ENCODE results near the gene FUT9.

The FUT9 gene

GRCh38 chr6:96073555-96073954 lies 57.8 kb downstream of the FUT9 start:
- no peak for DNase-seq (ENCODE audit: low read depth)

GRCh38 chr6:96074006-96074405 lies 58.2 kb downstream of the FUT9 start:
- no peak for DNase-seq (ENCODE audit: low read depth)

DNA sequence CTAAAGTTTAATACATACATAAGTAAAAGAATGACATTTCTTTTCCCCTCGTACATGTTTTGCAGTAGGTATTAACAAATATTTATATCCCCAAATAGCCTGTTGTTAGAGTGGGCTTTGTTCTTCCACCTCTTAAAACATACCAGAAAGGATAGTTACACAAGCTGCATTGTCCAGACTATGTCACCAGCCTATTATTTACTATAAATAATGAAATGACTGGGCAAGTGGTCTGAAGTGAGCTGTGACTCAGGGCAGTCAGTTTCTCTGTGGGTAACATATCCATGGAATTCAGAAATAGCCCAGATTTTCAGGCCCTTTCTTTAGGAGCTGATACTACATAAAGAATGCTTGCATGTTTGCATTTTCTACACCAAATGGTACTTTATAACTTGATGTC lies 60.1 kb downstream of the FUT9 start:
- no peak for DNase-seq (ENCODE audit: low read depth)

- no peak for DNase-seq (ENCODE audit: low read depth)
Measured at GRCh38 chr6:96086745-96087144, 71.0 kb downstream of the FUT9 start.

DNA sequence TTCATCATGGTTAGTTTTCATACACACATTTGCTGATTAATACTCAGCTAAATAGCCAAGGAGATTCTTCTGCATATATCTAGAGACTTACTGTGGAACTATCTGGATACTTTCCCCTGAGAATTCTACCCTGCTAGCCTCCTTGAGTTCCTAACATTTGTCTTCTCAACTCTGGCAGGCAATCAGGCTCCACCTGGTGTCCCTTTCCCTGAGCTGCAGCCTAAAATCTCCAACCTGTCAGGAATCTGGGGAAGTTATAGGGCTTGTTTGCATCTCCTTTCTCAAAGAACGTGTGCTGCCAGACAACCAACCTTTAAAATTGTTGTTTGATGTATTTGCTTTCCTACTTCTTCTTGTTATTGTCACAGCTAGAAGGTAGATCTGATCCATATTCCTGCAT lies 73.4 kb downstream of the FUT9 start:
- no peak for DNase-seq (ENCODE audit: low read depth)

GRCh38 chr6:96094077-96094476 lies 78.3 kb downstream of the FUT9 start:
- no peak for DNase-seq (ENCODE audit: low read depth)

DNA sequence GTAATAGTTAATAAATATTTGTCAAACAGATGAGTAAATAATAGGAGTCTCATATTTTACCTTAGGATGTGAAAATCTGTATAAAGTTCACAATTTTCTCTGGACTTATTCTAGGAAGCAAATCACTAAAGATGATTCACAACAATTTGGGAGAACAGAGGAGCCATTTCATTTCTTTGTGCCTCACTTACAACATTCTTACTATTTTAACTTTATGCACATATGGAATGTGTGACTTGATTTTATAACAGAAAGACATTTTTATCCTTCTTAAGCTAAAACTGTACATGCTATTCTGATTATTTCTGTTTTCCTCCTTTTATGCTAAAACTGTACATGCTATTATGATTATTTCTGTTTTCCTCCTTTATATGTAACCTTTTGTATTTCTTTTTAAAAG lies 83.3 kb downstream of the FUT9 start:
- no peak for DNase-seq (ENCODE audit: low read depth)

- no peak for DNase-seq (ENCODE audit: low read depth)
Measured at GRCh38 chr6:96101564-96101963, 85.8 kb downstream of the FUT9 start.

GRCh38 chr6:96104910-96105309 lies 89.1 kb downstream of the FUT9 start:
- DNase-seq (ENCODE audit: low read depth) = no peak

DNA sequence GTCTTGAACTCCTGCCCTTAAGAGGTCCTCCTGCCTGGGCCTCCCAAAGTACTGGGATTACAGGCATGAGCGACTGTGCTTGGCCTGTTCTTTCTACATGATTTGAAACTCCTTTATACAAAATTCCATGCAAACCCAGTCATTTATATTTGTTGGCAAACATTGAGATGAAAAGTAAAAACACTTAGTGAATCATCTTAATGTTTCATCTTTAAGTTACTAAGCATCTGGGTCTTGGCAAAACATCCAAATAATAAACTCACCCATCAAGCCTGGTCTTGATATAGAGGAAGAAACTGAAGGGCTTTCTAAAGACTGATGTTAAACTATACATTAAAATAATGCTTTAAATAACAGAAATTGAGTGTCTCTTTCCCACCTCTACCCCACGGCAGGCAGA lies 95.1 kb downstream of the FUT9 start:
- no peak for DNase-seq (ENCODE audit: low read depth)

- DNase-seq (ENCODE audit: low read depth) = no peak
Measured at GRCh38 chr6:96116674-96117073, 100.9 kb downstream of the FUT9 start.

- no peak for DNase-seq (ENCODE audit: low read depth)
Measured at GRCh38 chr6:96124778-96125177, 109.0 kb downstream of the FUT9 start.

- no peak for DNase-seq (ENCODE audit: low read depth)
Measured at GRCh38 chr6:96138406-96138805, 122.6 kb downstream of the FUT9 start.

DNA sequence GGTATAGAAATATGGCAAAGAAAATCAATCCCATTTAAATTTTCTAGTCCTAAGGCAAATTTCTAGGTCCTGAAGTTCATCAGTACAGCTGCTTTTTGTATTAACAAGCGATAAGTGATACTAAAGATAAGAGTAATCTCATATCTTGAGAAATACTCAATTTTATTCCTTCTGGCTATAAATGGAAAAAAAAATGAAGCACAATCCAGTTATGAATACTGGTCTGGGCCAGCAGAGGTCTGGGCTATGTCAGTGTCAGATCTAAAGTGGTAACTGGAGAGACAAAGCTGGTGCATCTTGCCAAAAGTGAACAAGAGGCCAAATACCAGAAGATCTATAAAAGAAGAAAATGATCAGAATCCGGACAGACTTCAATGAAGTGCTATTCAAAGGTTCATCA lies 126.4 kb downstream of the FUT9 start:
- DNase-seq (ENCODE audit: low read depth) = no peak

DNA sequence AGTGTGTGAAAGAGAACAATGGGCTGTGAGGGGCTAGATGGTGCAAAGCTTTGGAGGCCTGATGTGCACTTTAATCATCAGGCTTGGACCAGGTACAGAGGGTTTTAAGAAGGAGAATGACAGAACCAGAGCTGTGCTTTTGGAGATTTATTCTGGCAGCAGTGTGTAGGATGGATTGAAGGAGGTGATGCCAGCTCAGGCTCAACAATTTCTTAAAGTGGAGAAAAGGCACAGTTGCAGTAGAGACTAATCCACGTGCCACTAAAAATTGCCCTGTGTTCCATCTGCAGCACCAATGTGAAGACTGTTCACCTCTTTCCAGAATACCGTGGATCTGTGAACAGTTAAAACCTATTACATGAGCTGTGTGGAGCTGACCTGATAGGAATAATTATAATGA lies 134.7 kb downstream of the FUT9 start:
- no peak for DNase-seq (ENCODE audit: low read depth)

DNA sequence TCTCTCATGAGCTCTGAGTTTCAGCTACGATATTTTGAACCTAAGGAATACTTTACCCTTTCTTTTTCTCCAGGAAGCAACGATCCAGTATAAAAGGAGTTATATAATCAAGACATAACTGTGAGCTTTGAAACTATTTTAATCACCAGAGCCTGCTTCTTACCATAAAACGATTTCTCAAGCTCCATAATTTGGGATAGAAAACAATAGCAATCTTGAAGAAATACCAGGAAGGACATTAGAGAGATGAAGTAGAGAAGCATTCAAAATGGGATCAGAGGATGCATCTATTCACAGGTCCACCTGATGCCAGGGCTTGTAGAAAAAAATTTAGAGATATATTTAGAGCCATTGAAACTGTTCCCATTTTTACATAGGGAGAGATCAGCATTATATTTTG lies 135.9 kb downstream of the FUT9 start:
- no peak for DNase-seq (ENCODE audit: low read depth)

- DNase-seq (ENCODE audit: low read depth) = no peak
Measured at GRCh38 chr6:96152114-96152708, 136.4 kb downstream of the FUT9 start.

DNA sequence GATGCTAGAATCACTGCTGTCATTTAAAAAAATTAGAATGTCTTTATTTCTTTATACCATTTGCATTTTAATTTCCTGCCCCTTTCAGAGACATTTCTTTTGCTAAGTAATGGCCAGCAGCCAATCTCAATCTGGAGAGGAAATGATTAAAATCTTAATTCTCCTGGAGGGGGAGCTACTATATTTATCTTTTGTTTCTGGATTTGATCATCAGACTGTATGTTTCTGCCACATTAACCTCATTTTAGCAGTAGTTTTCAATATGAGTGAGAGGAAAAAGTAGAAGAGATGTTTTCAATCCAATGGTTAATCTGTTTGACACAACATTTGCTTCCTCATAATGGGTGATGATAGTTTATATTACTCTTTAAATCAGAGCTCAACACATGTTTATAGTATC lies 138.0 kb downstream of the FUT9 start:
- DNase-seq (ENCODE audit: low read depth) = no peak

DNA sequence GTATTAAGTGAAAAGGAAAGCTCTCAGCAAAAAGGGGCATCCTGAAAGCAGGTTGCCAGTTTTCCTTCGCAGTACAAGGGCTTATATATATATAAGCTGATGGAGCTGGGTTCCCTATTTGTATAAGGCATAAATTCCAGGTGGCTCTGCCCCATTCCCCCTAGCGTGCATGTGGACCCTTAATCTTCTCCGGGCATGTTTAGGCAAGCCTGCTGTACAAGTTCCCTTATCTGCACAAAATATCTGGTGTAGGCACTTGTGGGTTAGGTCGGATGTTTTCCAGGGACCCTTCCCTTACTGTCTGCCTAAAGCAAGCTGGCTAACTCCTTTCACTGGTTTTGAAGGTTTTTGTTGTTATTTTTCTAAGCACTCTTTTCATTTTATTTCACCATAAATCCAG lies 140.7 kb downstream of the FUT9 start:
- DNase-seq (ENCODE audit: low read depth) = no peak

GRCh38 chr6:96157018-96157565 lies 141.3 kb downstream of the FUT9 start:
- no peak for DNase-seq (ENCODE audit: low read depth)

DNA sequence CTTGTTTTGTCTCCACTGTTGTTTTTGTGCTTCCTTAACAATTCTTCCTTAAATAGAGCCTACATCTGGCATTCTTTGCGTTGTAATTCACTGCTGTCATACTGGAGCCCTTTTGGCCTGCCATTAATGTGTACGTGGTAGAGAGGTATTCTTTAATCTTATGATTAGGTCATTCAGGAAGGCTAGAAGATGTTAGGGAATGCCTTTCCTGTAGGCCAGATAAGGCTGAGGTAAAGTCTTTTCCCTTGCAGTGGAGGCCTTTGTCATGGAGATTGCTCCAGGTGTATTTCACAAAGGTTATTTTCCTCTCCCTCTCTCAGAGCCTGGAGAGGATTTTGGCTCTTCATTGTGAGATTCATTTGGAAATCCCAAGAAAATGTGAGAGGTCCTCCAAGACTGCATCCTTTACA lies 146.9 kb downstream of the FUT9 start:
- DNase-seq (ENCODE audit: low read depth) = no peak

DNA sequence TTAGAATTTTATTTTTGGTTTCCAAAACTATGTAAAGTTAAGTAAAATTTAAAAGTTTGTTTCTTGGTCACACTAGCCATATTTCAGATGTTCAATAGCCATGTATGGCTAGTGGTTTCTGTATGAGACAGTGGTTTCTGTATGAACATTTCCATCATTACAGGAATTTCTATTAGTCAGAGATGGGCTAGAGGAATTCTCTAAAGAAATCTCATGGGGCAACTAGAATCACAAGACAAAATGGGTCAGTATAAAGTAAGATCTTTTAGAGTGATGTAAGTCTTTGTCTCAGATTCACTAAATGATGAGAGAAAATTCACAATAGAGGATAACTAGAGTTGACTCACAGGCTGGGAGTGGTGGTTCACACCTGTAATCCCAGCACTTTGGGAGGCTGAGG lies 149.0 kb downstream of the FUT9 start:
- no peak for DNase-seq (ENCODE audit: low read depth)

- no peak for DNase-seq (ENCODE audit: low read depth)
Measured at GRCh38 chr6:96171112-96171511, 155.3 kb downstream of the FUT9 start.

DNA sequence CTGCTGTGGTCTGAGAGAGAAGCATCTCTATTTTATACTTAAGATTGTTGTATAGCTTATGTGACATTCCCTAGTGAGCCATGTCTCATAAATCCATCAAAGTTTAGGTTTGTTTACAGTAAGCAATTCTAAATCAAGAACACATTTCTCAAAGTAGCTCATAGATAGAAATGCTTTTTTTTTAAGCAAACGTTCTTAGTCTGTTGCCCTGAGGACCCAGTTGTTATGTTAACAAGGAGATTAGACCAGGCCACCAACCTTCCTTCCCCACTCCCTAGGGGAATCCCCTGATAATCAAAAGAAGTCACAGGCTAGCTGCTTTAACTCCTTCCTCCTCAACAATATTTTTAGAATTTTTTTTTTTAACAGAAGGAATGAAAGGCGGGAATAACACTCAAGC lies 169.0 kb downstream of the FUT9 start:
- DNase-seq (ENCODE audit: low read depth) = no peak

- no peak for DNase-seq (ENCODE audit: low read depth)
Measured at GRCh38 chr6:96186094-96186493, 170.3 kb downstream of the FUT9 start.
